NCI-H2081 (cell line): ENCODE measurements around the gene CLEC11A.
"Not testable (repeated sequence)": the region's sequence is repeated elsewhere in the genome, so short reads cannot be mapped to it uniquely, and the experiment has no call there.

Source experiments
- DNase-seq, 2 experiments: peaks; one replicate each; lab custom pipeline; 2025; lab: John Stamatoyannopoulos, UW

The CLEC11A gene

GRCh38 chr19:50761501-50761900 is 38.3 kb downstream of the CLEC11A start:
- DNase-seq = not testable (repeated sequence)

DNA sequence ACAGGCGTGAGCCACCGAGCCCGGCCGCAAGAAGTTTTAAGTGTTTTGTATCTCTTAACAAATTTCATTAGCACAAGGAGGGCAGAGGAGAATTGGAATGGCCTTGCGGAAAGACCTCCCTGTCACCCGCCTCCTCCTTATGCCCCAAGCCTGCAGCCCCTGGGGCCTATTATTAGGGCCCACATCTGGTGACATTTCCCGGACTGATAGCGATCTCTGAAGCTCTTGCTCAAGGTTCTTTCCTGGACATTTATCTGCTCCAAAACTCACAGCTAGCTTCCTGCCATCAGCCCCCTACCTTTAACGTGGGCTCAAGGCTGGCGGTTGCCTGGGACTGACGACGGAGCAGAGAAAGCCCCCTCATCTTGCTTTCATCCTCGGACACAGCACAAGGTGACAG is 40.4 kb downstream of the CLEC11A start:
- DNase-seq = not testable (repeated sequence)

- DNase-seq = no peak
These were observed 41.2 kb downstream of the CLEC11A start for GRCh38 chr19:50764409-50764808.

- DNase-seq = not testable (repeated sequence)
These were observed 43.6 kb downstream of the CLEC11A start for GRCh38 chr19:50766746-50767145.

- DNase-seq = not testable (repeated sequence)
These were observed 44.1 kb downstream of the CLEC11A start for GRCh38 chr19:50767263-50767662.

DNA sequence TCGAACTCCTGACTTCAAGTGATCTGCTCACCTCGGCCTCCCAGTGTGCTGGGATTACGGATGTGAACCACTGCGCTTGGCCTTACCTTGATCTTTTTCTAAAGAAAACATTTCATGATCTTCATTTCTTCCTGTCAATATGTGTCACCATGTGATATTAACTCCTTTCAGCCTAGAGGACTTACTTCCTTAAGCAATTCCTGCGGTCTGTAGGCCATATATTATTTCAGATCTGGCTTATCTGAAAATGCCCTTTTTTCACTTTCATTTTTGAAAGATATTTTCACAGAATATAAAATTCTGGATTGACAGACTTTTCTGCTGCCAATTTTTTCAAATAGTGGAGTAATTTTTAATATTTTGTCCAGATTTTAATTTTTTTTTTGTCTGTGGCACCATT is 45.1 kb downstream of the CLEC11A start:
- no peak for DNase-seq

- DNase-seq = not testable (repeated sequence)
These were observed 47.0 kb downstream of the CLEC11A start, which contains the start of gene GPR32 for GRCh38 chr19:50770164-50770563. Gene GPR32, plus strand, starts transcription at chr19:50770464. Its CDS starts 137 bp downstream, at chr19:50770601.

DNA sequence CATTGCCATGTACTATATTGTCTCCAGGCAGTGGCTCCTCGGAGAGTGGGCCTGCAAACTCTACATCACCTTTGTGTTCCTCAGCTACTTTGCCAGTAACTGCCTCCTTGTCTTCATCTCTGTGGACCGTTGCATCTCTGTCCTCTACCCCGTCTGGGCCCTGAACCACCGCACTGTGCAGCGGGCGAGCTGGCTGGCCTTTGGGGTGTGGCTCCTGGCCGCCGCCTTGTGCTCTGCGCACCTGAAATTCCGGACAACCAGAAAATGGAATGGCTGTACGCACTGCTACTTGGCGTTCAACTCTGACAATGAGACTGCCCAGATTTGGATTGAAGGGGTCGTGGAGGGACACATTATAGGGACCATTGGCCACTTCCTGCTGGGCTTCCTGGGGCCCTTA is 47.7 kb downstream of the CLEC11A start:
- no peak for DNase-seq

DNA sequence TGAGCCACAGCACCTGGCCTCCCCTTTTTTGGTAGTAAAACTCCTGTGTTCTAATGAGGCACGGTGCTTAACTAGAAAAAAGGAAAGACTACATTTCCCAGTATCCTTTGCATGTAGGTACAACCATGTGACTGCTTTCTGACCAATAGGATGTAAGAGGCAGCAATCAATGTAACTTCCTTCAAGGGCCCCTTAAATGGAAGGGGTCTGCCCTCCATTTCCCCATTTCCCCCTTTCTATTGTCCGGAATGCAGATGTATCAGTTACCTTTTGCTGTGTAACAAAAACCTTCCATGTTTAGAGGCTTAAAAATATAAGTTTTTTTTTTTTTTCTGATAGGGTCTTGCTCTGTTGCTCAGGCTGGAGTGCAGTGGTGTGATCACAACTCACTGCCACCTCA is 49.3 kb downstream of the CLEC11A start:
- DNase-seq = no peak

DNA sequence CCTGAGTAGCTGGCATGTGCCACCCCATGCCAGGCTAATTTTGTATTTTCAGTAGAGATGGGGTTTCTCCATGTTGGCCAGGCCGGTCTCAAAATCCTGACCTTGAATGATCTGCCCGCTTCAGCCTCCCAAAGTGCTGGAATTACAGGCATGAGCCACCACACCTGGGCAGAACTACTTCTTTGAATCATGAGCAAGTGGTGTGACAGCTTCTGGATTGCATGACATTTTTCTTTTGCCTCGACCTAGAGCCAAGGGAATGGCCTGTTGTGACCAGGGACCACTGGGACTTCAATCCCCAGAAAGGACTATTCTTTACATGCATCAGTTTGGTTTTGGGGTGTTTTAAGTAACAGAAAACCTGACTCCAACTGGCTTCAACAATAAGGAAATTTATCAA is 49.7 kb downstream of the CLEC11A start:
- DNase-seq = not testable (repeated sequence)

GRCh38 chr19:50773454-50773853 is 50.3 kb downstream of the CLEC11A start:
- not testable (repeated sequence) for DNase-seq
